ACHN (cell line): Measurements from ENCODE around the gene CLDN18.
A peak's percentile ranks its signal among the peaks of the same experiment; 100 is the strongest.

Source experiments
- DNase-seq: peaks from one replicate; pipeline ENCODE4 v3.0.0-alpha.2; 2015
- in situ Hi-C: cut with HindIII; loops from 2 replicates; pipeline ENCODE4 v1.10.0; 2017; ENCODE audit warnings: low sequenced_read_pairs, low pct_ligation_motif_present, low pct_unique_long_range_greater_than_20kb

The CLDN18 gene

GRCh38 chr3:138051947-138052802 is 42.2 kb downstream of the CLDN18 start:
- in situ Hi-C loops, result no loop called here
- DNase-seq, result peak; percentile 37

- DNase-seq, result no peak
- in situ Hi-C loops, result no loop called here
Observed at GRCh38 chr3:138054057-138054456, 44.1 kb downstream of the CLDN18 start.

- DNase-seq, result no peak
- in situ Hi-C loops, result no loop called here
Observed at GRCh38 chr3:138057384-138057783, 47.4 kb downstream of the CLDN18 start.

GRCh38 chr3:138059261-138059660 is 49.3 kb downstream of the CLDN18 start:
- no peak for DNase-seq
- in situ Hi-C loops, result no loop called here

- in situ Hi-C loops, result no loop called here
- no peak for DNase-seq
Observed at GRCh38 chr3:138060792-138061191, 50.8 kb downstream of the CLDN18 start.

- in situ Hi-C loops, result no loop called here
- no peak for DNase-seq
Observed at GRCh38 chr3:138062037-138062436, 52.1 kb downstream of the CLDN18 start.

- no peak for DNase-seq
- in situ Hi-C loops, result no loop called here
Observed at GRCh38 chr3:138062626-138063025, 52.7 kb downstream of the CLDN18 start.

GRCh38 chr3:138063416-138063815 is 53.5 kb downstream of the CLDN18 start:
- no peak for DNase-seq
- in situ Hi-C loops, result no loop called here

- DNase-seq, result no peak
- in situ Hi-C loops, result no loop called here
Observed at GRCh38 chr3:138065949-138066348, 56.0 kb downstream of the CLDN18 start.

- DNase-seq, result no peak
- in situ Hi-C loops, result no loop called here
Observed at GRCh38 chr3:138066383-138066782, 56.4 kb downstream of the CLDN18 start.

- DNase-seq, result no peak
Observed at GRCh38 chr3:138066972-138067371, 57.0 kb downstream of the CLDN18 start.

GRCh38 chr3:138068046-138068445 is 58.1 kb downstream of the CLDN18 start:
- in situ Hi-C loops, result no loop called here
- no peak for DNase-seq

More at GRCh38 chr3:138066972-138067371, 57.0 kb downstream of the CLDN18 start:
- in situ Hi-C loops, result no loop called here

GRCh38 chr3:138068579-138069174 is 58.7 kb downstream of the CLDN18 start:
- in situ Hi-C loops, result no loop called here
- DNase-seq, result peak; percentile 58

- no peak for DNase-seq
- in situ Hi-C loops, result no loop called here
Observed at GRCh38 chr3:138070006-138070405, 60.0 kb downstream of the CLDN18 start.

- DNase-seq, result no peak
- in situ Hi-C loops, result no loop called here
Observed at GRCh38 chr3:138072796-138073195, 62.8 kb downstream of the CLDN18 start.

GRCh38 chr3:138078096-138078495 is 68.1 kb downstream of the CLDN18 start:
- peak; percentile 52 for DNase-seq
- in situ Hi-C loops, result no loop called here

- DNase-seq, result peak; percentile 83
- in situ Hi-C loops, result no loop called here
Observed at GRCh38 chr3:138078901-138079344, 69.0 kb downstream of the CLDN18 start.

- in situ Hi-C loops, result no loop called here
Observed at GRCh38 chr3:138079901-138080300, 69.9 kb downstream of the CLDN18 start.

GRCh38 chr3:138081371-138082084 is 71.6 kb downstream of the CLDN18 start:
- in situ Hi-C loops, result no loop called here
- peak; percentile 4 for DNase-seq

More at GRCh38 chr3:138079901-138080300, 69.9 kb downstream of the CLDN18 start:
- DNase-seq, result no peak
